Ishikawa (cell line): ENCODE results near the gene FBXO17.

Experiments used
- CEBPB ChIP-seq: IDR thresholded peaks from 2 replicates; pipeline ENCODE4 v1.6.1; 2012
- CREB1 ChIP-seq: IDR thresholded peaks from 2 replicates; pipeline ENCODE4 v1.6.1; 2012; ENCODE audit warnings: low read depth
- EGR1 ChIP-seq: IDR thresholded peaks from 2 replicates; pipeline ENCODE4 v1.6.1; 2012
- EP300 ChIP-seq: IDR thresholded peaks from 2 replicates; pipeline ENCODE4 v1.6.1; 2012; ENCODE audit warnings: borderline replicate concordance
- FOXM1 ChIP-seq: IDR thresholded peaks from 2 replicates; pipeline ENCODE4 v1.6.1; 2012; ENCODE audit warnings: low read depth, borderline replicate concordance
- NFIC ChIP-seq: IDR thresholded peaks from 2 replicates; pipeline ENCODE4 v1.6.1; 2012
- RAD21 ChIP-seq: IDR thresholded peaks from 2 replicates; pipeline ENCODE4 v1.6.1; 2012; ENCODE audit warnings: low read depth
- TAF1 ChIP-seq: IDR thresholded peaks from 2 replicates; pipeline ENCODE4 v1.6.1; 2012; ENCODE audit warnings: low read depth, mild to moderate bottlenecking
- TCF12 ChIP-seq: IDR thresholded peaks from 2 replicates; pipeline ENCODE4 v1.6.1; 2012; ENCODE audit warnings: low read depth
- TEAD4 ChIP-seq: IDR thresholded peaks from 2 replicates; pipeline ENCODE4 v1.6.1; 2012
- YY1 ChIP-seq: IDR thresholded peaks from 2 replicates; pipeline ENCODE4 v1.6.1; 2012; ENCODE audit warnings: low read depth
- ZBTB7A ChIP-seq: IDR thresholded peaks from 2 replicates; pipeline ENCODE4 v1.6.1; 2012; ENCODE audit warnings: low read depth
- TF ChIP-seq, protein P1 (sequence below): IDR thresholded peaks from 2 replicates; pipeline ENCODE4 v1.6.1; 2012
- TF ChIP-seq, protein P2 (sequence below): IDR thresholded peaks from 2 replicates; pipeline ENCODE4 v1.6.1; 2012
- TF ChIP-seq, protein P3 (sequence below): IDR thresholded peaks from 2 replicates; pipeline ENCODE4 v1.6.1; 2012; ENCODE audit warnings: low read depth, mild to moderate bottlenecking

Gene FBXO17, protein sequence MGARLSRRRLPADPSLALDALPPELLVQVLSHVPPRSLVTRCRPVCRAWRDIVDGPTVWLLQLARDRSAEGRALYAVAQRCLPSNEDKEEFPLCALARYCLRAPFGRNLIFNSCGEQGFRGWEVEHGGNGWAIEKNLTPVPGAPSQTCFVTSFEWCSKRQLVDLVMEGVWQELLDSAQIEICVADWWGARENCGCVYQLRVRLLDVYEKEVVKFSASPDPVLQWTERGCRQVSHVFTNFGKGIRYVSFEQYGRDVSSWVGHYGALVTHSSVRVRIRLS

DNA sequence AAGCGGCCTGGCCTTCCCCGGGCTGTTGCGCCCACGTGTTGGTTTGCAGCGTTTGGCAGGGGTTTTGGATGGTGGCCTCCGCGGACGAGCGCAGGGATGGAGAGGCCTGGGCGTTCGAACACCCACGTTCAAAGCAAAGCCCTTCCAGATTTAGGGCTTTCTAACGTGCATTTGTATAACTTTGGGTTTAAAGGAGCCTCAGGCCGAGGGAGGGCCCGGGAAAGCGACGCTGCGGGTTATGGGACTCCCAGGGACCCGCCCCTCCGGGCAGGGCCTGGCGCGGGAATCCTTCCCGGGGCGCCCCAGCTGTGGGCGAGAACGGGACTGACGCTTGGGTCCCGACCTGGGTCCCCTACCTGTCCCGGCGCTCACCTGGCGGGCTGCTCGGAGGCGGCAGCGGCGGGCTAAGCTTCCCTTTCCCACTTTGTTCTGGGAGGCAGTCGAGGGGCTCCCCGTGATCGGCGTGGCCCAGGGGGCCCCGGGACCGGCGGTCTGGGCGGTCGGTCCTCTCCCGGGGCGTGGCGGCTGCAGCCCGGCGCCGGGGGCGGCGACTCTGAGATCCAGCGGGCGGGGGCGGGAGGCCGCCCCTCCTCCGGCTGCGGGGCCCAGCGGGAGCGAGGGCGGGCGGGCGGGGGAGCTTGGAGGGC is at the start of gene FBXO17:
FBXO17 (minus strand) TSS at position 529 of the 647 bp plus-strand sequence. CDS start 25,423 bp downstream, outside the sequence.
- TF ChIP-seq, protein P1, sequence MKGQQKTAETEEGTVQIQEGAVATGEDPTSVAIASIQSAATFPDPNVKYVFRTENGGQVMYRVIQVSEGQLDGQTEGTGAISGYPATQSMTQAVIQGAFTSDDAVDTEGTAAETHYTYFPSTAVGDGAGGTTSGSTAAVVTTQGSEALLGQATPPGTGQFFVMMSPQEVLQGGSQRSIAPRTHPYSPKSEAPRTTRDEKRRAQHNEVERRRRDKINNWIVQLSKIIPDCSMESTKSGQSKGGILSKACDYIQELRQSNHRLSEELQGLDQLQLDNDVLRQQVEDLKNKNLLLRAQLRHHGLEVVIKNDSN: peak; percentile 61; the same call in 1 of the 2 replicates
- TF ChIP-seq EGR1 (peak; percentile 68), CREB1 (no peak), RAD21 (no peak), ZBTB7A (peak; percentile 81), NFIC (no peak)
- TF ChIP-seq, protein P2, sequence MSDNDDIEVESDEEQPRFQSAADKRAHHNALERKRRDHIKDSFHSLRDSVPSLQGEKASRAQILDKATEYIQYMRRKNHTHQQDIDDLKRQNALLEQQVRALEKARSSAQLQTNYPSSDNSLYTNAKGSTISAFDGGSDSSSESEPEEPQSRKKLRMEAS: peak; percentile 96

DNA sequence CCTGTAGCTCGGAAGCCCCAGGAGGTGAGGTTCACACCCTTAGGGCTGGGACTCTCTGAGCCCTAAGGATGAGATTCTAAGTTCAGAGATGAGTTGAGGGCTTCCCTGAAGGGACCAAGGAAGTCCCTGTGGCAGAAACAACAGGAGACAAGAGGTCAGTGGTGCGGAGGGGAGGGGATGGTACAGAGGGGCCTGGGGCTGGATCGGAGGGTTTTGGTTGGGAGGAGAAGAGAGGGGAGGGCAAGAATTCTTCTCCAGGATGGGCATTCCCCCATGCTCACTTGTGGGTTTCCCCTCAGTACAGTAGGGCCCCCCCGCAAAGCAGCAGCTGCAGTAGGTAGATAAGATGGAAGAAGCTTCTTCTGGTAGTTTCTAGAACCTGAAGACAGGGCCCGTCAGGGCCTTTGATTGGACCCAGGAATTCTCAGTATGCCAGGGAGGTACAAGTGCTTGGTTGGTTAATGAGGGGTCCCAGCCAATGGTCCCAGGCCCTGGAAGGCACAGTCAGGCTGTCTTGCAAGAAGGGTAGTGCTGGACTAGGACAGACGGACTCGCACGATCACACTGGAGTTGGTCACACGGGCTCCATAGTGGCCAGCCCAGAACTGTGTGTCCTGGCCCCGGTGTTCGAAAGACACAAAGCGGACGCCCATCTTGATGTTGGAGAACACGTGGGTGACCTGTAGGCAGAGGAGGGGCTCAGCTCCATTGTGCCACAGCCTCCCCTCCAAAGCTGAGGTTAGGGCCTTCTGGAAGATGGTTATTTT is 49.5 kb upstream of the FBXO17 start:
- TF ChIP-seq EGR1: no peak
- no peak for TF ChIP-seq CREB1
- no peak for TF ChIP-seq CEBPB
- no peak for TF ChIP-seq TEAD4
- no peak for TF ChIP-seq TCF12
- TF ChIP-seq FOXM1: no peak

- TF ChIP-seq RAD21 (no peak), TAF1 (no peak), NFIC (no peak), EP300 (no peak), ZBTB7A (no peak), CEBPB (no peak), TEAD4 (no peak)
- TF ChIP-seq, protein P2: no peak
These were observed 45.5 kb upstream of the FBXO17 start for GRCh38 chr19:39021063-39021462.

GRCh38 chr19:39017646-39018045 is 42.1 kb upstream of the FBXO17 start:
- TF ChIP-seq, protein P2: no peak
- no peak for TF ChIP-seq TCF12
- no peak for TF ChIP-seq RAD21
- TF ChIP-seq CREB1: no peak
- TF ChIP-seq, protein P3, sequence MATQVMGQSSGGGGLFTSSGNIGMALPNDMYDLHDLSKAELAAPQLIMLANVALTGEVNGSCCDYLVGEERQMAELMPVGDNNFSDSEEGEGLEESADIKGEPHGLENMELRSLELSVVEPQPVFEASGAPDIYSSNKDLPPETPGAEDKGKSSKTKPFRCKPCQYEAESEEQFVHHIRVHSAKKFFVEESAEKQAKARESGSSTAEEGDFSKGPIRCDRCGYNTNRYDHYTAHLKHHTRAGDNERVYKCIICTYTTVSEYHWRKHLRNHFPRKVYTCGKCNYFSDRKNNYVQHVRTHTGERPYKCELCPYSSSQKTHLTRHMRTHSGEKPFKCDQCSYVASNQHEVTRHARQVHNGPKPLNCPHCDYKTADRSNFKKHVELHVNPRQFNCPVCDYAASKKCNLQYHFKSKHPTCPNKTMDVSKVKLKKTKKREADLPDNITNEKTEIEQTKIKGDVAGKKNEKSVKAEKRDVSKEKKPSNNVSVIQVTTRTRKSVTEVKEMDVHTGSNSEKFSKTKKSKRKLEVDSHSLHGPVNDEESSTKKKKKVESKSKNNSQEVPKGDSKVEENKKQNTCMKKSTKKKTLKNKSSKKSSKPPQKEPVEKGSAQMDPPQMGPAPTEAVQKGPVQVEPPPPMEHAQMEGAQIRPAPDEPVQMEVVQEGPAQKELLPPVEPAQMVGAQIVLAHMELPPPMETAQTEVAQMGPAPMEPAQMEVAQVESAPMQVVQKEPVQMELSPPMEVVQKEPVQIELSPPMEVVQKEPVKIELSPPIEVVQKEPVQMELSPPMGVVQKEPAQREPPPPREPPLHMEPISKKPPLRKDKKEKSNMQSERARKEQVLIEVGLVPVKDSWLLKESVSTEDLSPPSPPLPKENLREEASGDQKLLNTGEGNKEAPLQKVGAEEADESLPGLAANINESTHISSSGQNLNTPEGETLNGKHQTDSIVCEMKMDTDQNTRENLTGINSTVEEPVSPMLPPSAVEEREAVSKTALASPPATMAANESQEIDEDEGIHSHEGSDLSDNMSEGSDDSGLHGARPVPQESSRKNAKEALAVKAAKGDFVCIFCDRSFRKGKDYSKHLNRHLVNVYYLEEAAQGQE: no peak
- no peak for TF ChIP-seq FOXM1
- no peak for TF ChIP-seq EGR1
- no peak for TF ChIP-seq NFIC
- TF ChIP-seq, protein P1: no peak
- TF ChIP-seq EP300: no peak
- TF ChIP-seq TAF1: no peak
- TF ChIP-seq CEBPB: no peak
- TF ChIP-seq ZBTB7A: no peak
- TF ChIP-seq TEAD4: no peak
- TF ChIP-seq YY1: no peak

DNA sequence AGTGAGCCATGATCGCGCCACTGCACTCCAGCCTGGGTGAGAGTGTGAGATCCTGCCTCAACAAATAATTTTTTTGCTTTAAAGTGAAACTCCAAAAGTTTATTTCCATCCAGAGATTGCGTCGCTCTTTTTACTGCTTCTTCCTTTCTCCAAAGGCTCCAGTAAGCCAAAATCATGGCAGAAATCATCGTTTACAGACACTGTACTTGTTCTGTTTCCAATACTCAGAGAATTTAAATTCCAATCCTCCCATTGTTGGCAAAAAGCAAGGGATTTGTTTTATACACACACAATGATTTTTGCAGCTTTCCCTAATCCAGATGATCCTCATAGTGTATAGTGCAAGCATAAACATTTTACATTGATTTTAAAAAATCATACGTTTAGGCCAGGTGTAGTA is 41.5 kb upstream of the FBXO17 start:
- no peak for TF ChIP-seq TEAD4
- no peak for TF ChIP-seq TCF12
- TF ChIP-seq FOXM1: no peak

- TF ChIP-seq ZBTB7A (no peak), RAD21 (no peak), CREB1 (no peak), TCF12 (no peak), EGR1 (no peak), CEBPB (no peak), YY1 (no peak), TEAD4 (no peak), FOXM1 (no peak), NFIC (no peak), EP300 (no peak), TAF1 (no peak)
- TF ChIP-seq, protein P2: no peak
- TF ChIP-seq, protein P3: no peak
- TF ChIP-seq, protein P1: no peak
These were observed 38.5 kb upstream of the FBXO17 start for GRCh38 chr19:39014037-39014436.
